ENCODE results near the gene NELFCD. TPM values are rescaled to one million over a fixed set of nuclear protein-coding genes. Genes with fewer than 3 reads are reported as not detected.

The NELFCD gene
- polyA plus RNA-seq, 1 donor from 2014 or later, result 88.7 TPM

DNA sequence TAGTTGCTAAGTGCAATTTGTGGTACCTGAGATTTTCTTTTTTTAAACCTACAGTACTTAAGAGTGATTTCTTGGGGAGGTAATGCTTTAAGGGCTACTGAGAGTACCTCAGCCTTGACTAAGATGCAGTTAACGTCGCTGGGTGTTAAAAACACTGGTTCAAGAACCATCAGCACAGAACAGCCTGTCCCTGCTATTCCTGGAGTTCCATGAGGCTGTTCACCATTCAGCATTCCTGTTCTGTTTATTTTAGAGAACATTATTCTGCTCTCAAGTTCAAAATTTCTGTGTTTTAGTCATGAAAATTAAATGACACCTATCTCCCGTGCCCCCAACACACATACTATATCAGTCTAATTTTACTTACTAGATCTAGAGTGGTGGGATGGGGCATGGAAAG, 63.2 kb downstream of the NELFCD start:
- Histone ChIP-seq H3K27ac (ENCODE audit: low read length) (peak overlapping the region; percentile 46), H3K36me3 (ENCODE audit: insufficient read depth, low read length) (no peaks in the 10 kb centered on the region), H3K79me2 (replicated peaks; ENCODE audit: insufficient read depth, low read length) (no peaks in the 10 kb centered on the region), H3F3A (ENCODE audit: insufficient read depth, low read length, poor library complexity, severe bottlenecking) (no peaks in the 10 kb centered on the region), H2AFZ (ENCODE audit: low read depth, low read length) (no peak overlapping the region), H3K4me3 (ENCODE audit: low read length) (no peak overlapping the region), H3K9me3 (ENCODE audit: low read length) (no peaks in the 10 kb centered on the region), H3K9ac (ENCODE audit: low read length) (no peak overlapping the region), H3K27me3 (ENCODE audit: insufficient read depth, low read depth, low read length) (no peaks in the 10 kb centered on the region), H4K20me1 (ENCODE audit: insufficient read depth) (no peaks in the 10 kb centered on the region), H3K4me2 (ENCODE audit: low read length) (no peak overlapping the region), H3K9me2 (ENCODE audit: insufficient read depth, low read length) (no peaks in the 10 kb centered on the region)
- TF ChIP-seq, protein P1, sequence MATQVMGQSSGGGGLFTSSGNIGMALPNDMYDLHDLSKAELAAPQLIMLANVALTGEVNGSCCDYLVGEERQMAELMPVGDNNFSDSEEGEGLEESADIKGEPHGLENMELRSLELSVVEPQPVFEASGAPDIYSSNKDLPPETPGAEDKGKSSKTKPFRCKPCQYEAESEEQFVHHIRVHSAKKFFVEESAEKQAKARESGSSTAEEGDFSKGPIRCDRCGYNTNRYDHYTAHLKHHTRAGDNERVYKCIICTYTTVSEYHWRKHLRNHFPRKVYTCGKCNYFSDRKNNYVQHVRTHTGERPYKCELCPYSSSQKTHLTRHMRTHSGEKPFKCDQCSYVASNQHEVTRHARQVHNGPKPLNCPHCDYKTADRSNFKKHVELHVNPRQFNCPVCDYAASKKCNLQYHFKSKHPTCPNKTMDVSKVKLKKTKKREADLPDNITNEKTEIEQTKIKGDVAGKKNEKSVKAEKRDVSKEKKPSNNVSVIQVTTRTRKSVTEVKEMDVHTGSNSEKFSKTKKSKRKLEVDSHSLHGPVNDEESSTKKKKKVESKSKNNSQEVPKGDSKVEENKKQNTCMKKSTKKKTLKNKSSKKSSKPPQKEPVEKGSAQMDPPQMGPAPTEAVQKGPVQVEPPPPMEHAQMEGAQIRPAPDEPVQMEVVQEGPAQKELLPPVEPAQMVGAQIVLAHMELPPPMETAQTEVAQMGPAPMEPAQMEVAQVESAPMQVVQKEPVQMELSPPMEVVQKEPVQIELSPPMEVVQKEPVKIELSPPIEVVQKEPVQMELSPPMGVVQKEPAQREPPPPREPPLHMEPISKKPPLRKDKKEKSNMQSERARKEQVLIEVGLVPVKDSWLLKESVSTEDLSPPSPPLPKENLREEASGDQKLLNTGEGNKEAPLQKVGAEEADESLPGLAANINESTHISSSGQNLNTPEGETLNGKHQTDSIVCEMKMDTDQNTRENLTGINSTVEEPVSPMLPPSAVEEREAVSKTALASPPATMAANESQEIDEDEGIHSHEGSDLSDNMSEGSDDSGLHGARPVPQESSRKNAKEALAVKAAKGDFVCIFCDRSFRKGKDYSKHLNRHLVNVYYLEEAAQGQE (IDR thresholded peaks at IDR 0.05; ENCODE audit: borderline replicate concordance), result no peak
- TF ChIP-seq RAD21 (conservative IDR thresholded peaks at IDR 0.05), result no peak
- no peak for TF ChIP-seq TAF1 (IDR thresholded peaks at IDR 0.05; ENCODE audit: low read depth)

Other genes with a start within 250 kb of the NELFCD start
- 0.64 TPM in 1 of 2 replicates, not detected in the other for gene GNAS-AS1, start 130.4 kb upstream of the NELFCD start, polyA plus RNA-seq
- gene GNAS, start 128.5 kb upstream of the NELFCD start, polyA plus RNA-seq, result 958 and 975 TPM in 2 replicates
- 0.31 and 0.78 TPM in 2 replicates for gene CTSZ, start 26.0 kb downstream of the NELFCD start, polyA plus RNA-seq
- gene TUBB1, start 38.2 kb downstream of the NELFCD start, polyA plus RNA-seq, result not detected in 2 replicates
- 133 and 136 TPM in 2 replicates for gene ATP5F1E, start 51.1 kb downstream of the NELFCD start, polyA plus RNA-seq
- 38.5 and 50.5 TPM in 2 replicates for gene PRELID3B, start 61.5 kb downstream of the NELFCD start, polyA plus RNA-seq
- 0.14 TPM in 1 of 2 replicates, not detected in the other for gene ZNF831, start 182.6 kb downstream of the NELFCD start, polyA plus RNA-seq